Measurements from ENCODE around the gene PRKCB. TPM values are rescaled to one million over a fixed set of nuclear protein-coding genes. Genes with fewer than 3 reads are reported as not detected.

Gene PRKCB
- total RNA-seq, 1 experiment from 2014 or later = 0.89 TPM

DNA sequence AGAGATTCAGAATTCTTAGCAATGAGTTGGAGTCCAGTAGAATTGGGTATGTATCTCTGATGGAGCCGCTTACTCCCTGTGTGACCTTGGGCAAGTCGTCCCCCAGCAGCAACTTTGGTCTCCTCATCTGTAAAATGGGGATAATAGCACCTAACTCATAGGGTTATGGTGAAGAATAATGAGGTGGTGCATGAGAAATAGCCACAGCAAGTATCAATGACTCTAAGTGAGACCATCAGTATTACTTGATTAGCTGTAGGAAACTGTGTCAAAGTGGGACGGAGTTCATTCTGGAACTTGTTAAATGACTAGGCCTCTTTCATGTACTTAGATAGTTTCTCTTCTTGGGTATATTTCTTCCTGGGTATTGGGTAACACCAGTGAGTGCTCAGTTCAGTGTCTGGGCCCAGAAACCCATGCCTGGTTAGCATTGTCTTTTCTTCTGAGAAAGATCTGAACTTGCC lies 6.4 kb downstream of the PRKCB start:
- Histone ChIP-seq H3K9me2 (ENCODE audit: insufficient read depth) (no peaks in the 10 kb centered on the region), H3K4me3 (replicated peaks in 1 of 2; ENCODE audit: low read depth in 1 of 2, low read length in 2 of 2) (no peak overlapping the region), H2AFZ (ENCODE audit: low read depth, low read length, poor library complexity, severe bottlenecking) (no peak overlapping the region), H3K79me2 (ENCODE audit: insufficient read depth, low read length) (no peaks in the 10 kb centered on the region), H3K36me3 (ENCODE audit: control insufficient read depth in 1 of 2, insufficient read depth in 2 of 2, low read length in 2 of 2) (no peaks in the 10 kb centered on the region), H3K4me1 (ENCODE audit: control insufficient read depth in 1 of 2, insufficient read depth in 2 of 2, low read length in 2 of 2) (no peaks in the 10 kb centered on the region), H4K20me1 (ENCODE audit: insufficient read depth) (no peaks in the 10 kb centered on the region), H3K27me3 (ENCODE audit: insufficient read depth, low read length) (peaks cover 60% of the 10 kb centered on the region), H3K4me2 (ENCODE audit: low read length) (no peak overlapping the region), H3K9ac (ENCODE audit: low read length) (no peak overlapping the region), H3K27ac (ENCODE audit: low read depth, low read length) (no peak overlapping the region), H3K9me3 (ENCODE audit: control insufficient read depth in 1 of 2, insufficient read depth in 1 of 2, low read depth in 1 of 2, low read length in 2 of 2) (no peaks in the 10 kb centered on the region)
- ChIA-PET POLR2A (no interaction called here), RAD21 (ENCODE audit: low non-redundant PET in 1 of 2, low total read pairs in 2 of 2, uncharacterized antibody in 2 of 2, unreplicated experiment in 2 of 2) (no interaction called here), CTCF (no interaction called here)
- TF ChIP-seq EGR1 (IDR thresholded peaks at IDR 0.05; ENCODE audit: low read depth) (no peak), SIN3A (IDR thresholded peaks at IDR 0.05; ENCODE audit: low read depth) (no peak), RAD21 (IDR thresholded peaks at IDR 0.05; ENCODE audit: low read depth) (no peak), CEBPB (IDR thresholded peaks at IDR 0.05; ENCODE audit: low read depth) (no peak), POLR2A (IDR thresholded peaks at IDR 0.05; ENCODE audit: borderline replicate concordance, extremely low read depth, insufficient read depth, insufficient read length) (no peak), ELF1 (IDR thresholded peaks at IDR 0.05; ENCODE audit: borderline replicate concordance, low read depth) (no peak), TCF7L2 (IDR thresholded peaks at IDR 0.05; ENCODE audit: borderline replicate concordance, extremely low read depth, insufficient read depth, insufficient read length) (no peak), FOSL1 (IDR thresholded peaks at IDR 0.05; ENCODE audit: low read depth) (no peak), ATF3 (IDR thresholded peaks at IDR 0.05) (no peak), EZH2 (IDR thresholded peaks at IDR 0.05) (no peak), ZBTB33 (IDR thresholded peaks at IDR 0.05; ENCODE audit: extremely low read depth, insufficient replicate concordance, low read length) (no peak), SP1 (IDR thresholded peaks at IDR 0.05; ENCODE audit: low read depth) (no peak), CBX3 (IDR thresholded peaks at IDR 0.05; ENCODE audit: low read depth) (no peak), ZNF274 (IDR thresholded peaks at IDR 0.05; ENCODE audit: low read depth, low read length) (no peak), SRF (IDR thresholded peaks at IDR 0.05; ENCODE audit: low read depth) (no peak)
- TF ChIP-seq, protein P1, sequence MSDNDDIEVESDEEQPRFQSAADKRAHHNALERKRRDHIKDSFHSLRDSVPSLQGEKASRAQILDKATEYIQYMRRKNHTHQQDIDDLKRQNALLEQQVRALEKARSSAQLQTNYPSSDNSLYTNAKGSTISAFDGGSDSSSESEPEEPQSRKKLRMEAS (IDR thresholded peaks at IDR 0.05) = no peak
- TF ChIP-seq, protein P2, sequence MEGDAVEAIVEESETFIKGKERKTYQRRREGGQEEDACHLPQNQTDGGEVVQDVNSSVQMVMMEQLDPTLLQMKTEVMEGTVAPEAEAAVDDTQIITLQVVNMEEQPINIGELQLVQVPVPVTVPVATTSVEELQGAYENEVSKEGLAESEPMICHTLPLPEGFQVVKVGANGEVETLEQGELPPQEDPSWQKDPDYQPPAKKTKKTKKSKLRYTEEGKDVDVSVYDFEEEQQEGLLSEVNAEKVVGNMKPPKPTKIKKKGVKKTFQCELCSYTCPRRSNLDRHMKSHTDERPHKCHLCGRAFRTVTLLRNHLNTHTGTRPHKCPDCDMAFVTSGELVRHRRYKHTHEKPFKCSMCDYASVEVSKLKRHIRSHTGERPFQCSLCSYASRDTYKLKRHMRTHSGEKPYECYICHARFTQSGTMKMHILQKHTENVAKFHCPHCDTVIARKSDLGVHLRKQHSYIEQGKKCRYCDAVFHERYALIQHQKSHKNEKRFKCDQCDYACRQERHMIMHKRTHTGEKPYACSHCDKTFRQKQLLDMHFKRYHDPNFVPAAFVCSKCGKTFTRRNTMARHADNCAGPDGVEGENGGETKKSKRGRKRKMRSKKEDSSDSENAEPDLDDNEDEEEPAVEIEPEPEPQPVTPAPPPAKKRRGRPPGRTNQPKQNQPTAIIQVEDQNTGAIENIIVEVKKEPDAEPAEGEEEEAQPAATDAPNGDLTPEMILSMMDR (IDR thresholded peaks at IDR 0.05 in 2 of 3, conservative IDR thresholded peaks at IDR 0.05 in 1 of 3; ENCODE audit: borderline replicate concordance in 1 of 3, insufficient read depth in 1 of 3, low read depth in 2 of 3, low read length in 2 of 3) = no peak
- ATAC-seq = no peak
- no peak for DNase-seq (ENCODE audit: low read depth, low spot score)
- BruUV-seq (replicated peaks) = no TSS peak
- intact Hi-C loops (cut with micrococcal nuclease) = no loop called here

All from HCT116 (cell line).